Stimulated activated CD4-positive, alpha-beta T cell treated with anti-CD3 and anti-CD28 coated beads, Interleukin-15, amount 100 ng/mL, for 24 hours (primary cell): ENCODE data around the gene TRAPPC12.
A peak's percentile ranks its signal among the peaks of the same experiment; 100 is the strongest.

ENCODE experiments used
- DNase-seq: peaks from one replicate; pipeline ENCODE4 v3.0.0-alpha.2; 2020

Gene TRAPPC12

GRCh38 chr2:3470856-3471737 is 91.6 kb downstream of the TRAPPC12 start:
- no peak for DNase-seq

GRCh38 chr2:3472296-3472695 is 92.8 kb downstream of the TRAPPC12 start:
- DNase-seq: no peak

GRCh38 chr2:3472966-3473365 is 93.5 kb downstream of the TRAPPC12 start:
- DNase-seq: no peak

GRCh38 chr2:3475771-3476170 is 96.3 kb downstream of the TRAPPC12 start:
- no peak for DNase-seq

- no peak for DNase-seq
These were observed 97.0 kb downstream of the TRAPPC12 start for GRCh38 chr2:3476321-3476984.

- no peak for DNase-seq
These were observed 97.5 kb downstream of the TRAPPC12 start for GRCh38 chr2:3476985-3477327.

- DNase-seq: no peak
These were observed 99.4 kb downstream of the TRAPPC12 start for GRCh38 chr2:3478846-3479385.

GRCh38 chr2:3479430-3480320 is 100.2 kb downstream of the TRAPPC12 start:
- DNase-seq: no peak

- DNase-seq: peak; percentile 25
These were observed 101.0 kb downstream of the TRAPPC12 start for GRCh38 chr2:3480352-3481010.

- DNase-seq: no peak
These were observed 101.5 kb downstream of the TRAPPC12 start for GRCh38 chr2:3481011-3481400.

- DNase-seq: no peak
These were observed 102.4 kb downstream of the TRAPPC12 start for GRCh38 chr2:3481736-3482362.

GRCh38 chr2:3482363-3482821 is 102.9 kb downstream of the TRAPPC12 start:
- no peak for DNase-seq

GRCh38 chr2:3483227-3483985 is 103.9 kb downstream of the TRAPPC12 start:
- peak; percentile 16 for DNase-seq

- DNase-seq: no peak
These were observed 104.8 kb downstream of the TRAPPC12 start for GRCh38 chr2:3483986-3484960.

GRCh38 chr2:3485166-3485565 is 105.7 kb downstream of the TRAPPC12 start:
- DNase-seq: no peak

- DNase-seq: no peak
These were observed 106.8 kb downstream of the TRAPPC12 start for GRCh38 chr2:3486047-3487027.

- DNase-seq: no peak
These were observed 107.5 kb downstream of the TRAPPC12 start for GRCh38 chr2:3487028-3487425.

GRCh38 chr2:3487432-3487831 is 107.9 kb downstream of the TRAPPC12 start:
- DNase-seq: no peak
